Measurements from ENCODE around the gene DHX57. TPM values are rescaled to one million over a fixed set of nuclear protein-coding genes. Genes with fewer than 3 reads are reported as not detected.

DHX57 gene
- total and polyA plus RNA-seq, 2 donors (not counting 3 experiments of a cell fraction or from before 2014, with no cell fraction given) = 8.7 to 28.2 TPM

DNA sequence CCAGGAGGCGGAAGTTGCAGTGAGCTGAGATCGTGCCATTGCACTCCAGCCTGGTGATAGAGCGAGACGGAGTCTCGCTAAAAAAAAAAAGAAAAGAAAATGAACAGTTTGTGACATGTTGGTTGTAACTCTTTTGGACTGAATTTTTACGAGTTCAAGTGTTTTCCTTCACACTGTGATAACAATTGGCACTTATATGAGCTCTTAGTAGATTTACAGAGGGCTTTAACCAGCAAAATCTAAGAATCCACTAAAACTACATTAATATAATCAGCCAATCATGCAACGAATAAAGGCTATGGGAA lies 99.9 kb downstream of the DHX57 start:
- Histone ChIP-seq H3K4me2 (ENCODE audit: insufficient read depth, low read length) (no peak overlapping the region), H3K9me1 (replicated peaks; ENCODE audit: control insufficient read depth, extremely low read depth, insufficient read depth, low read length) (no peaks in the 10 kb centered on the region), H3K4me3 (replicated peaks in 1 of 3; ENCODE audit: insufficient read depth in 1 of 3, low read depth in 1 of 3, low read length in 3 of 3) (no peak overlapping the region), H3K79me2 (ENCODE audit: control insufficient read depth, insufficient read depth, low read length) (peaks cover 5% of the 10 kb centered on the region), H3K9ac (replicated peaks; ENCODE audit: extremely low read depth, insufficient read depth, low read length) (no peak overlapping the region), H4K20me1 (replicated peaks; ENCODE audit: control insufficient read depth, extremely low read depth, insufficient read depth, low read length) (no peaks in the 10 kb centered on the region), H2AFZ (ENCODE audit: low read depth, low read length) (no peak overlapping the region), H3K36me3 (ENCODE audit: control insufficient read depth in 2 of 2, extremely low read depth in 1 of 2, insufficient read depth in 2 of 2, low read length in 2 of 2) (no peaks in the 10 kb centered on the region), H3K4me1 (ENCODE audit: control insufficient read depth, extremely low read depth, insufficient read depth, low read length) (peaks cover 9% of the 10 kb centered on the region), H3K27me3 (ENCODE audit: control insufficient read depth in 2 of 2, insufficient read depth in 2 of 2, low read length in 2 of 2) (peaks cover 3 to 4% of the 10 kb centered on the region in 2 experiments), H3K27ac (ENCODE audit: insufficient read depth, low read depth, low read length) (no peak overlapping the region), H3K9me3 (replicated peaks; ENCODE audit: control insufficient read depth, insufficient read depth, low read length) (no peaks in the 10 kb centered on the region)
- BruUV-seq (replicated peaks) = no TSS peak
- intact Hi-C loops (cut with micrococcal nuclease) (no loop called here), dilution Hi-C loops (cut with MboI; ENCODE audit: extremely low pct_ligation_motif_present, low sequenced_read_pairs) (no loop called here)
- ChIA-PET POLR2A (interaction anchor here (1.6 kb wide), 1 partner anchor 25 kb away, joined by 11 read pairs; the partner anchor contains the start of gene SRSF7), CTCF (interaction anchor here (1.1 kb wide), 1 partner anchor 194 kb away, joined by 3 read pairs; no protein-coding TSS in a partner anchor)
- FAIRE-seq (no peak), DNase-seq (ENCODE audit: low read depth, low spot score) (no peak)
- TF ChIP-seq MYC (IDR thresholded peaks at IDR 0.05; ENCODE audit: low read depth, low read length) = no peak
- TF ChIP-seq, protein P1, sequence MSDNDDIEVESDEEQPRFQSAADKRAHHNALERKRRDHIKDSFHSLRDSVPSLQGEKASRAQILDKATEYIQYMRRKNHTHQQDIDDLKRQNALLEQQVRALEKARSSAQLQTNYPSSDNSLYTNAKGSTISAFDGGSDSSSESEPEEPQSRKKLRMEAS (IDR thresholded peaks at IDR 0.05; ENCODE audit: insufficient read depth, insufficient read length) = no peak

DNA sequence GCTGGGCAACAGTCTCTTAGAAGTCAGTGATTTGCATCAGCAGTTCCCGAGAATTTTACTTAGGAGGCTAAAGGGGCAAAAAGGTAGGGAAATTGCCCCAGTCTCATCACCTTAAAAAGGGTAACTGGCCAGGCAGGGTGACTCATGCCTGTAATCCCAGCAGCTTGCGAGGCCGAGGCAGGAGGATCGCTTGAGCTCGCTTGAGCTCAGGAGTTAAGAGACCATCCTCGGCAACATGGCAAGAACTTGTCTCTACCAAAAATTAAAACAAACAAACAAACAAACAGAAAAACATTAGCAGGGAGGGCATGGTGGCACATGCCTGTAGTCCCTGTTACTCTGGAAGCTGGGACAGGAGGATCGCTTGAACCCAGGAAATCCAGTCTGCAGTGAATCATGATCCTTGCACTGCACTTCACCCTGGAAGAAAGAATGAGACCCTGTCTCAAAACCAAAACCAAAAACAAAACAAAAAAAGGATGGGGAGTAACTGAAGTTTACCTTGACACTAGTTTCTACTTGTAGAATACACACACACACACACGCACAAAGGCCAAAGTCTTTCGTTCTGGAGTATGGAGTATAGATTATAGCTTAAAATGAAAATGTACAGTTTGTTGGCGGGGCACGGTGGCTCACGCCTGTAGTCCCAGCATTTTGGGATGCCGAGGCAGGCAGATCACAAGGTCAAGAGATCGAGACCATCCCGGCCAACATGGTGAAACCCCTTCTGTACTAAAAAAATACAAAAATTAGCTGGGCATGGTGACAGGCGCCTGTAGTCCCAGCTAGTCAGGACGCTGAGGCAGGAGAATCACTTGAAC lies 100.4 kb downstream of the DHX57 start:
- Histone ChIP-seq H3K9ac (replicated peaks; ENCODE audit: extremely low read depth, insufficient read depth, low read length) (no peak overlapping the region), H3K4me3 (replicated peaks in 1 of 3; ENCODE audit: insufficient read depth in 1 of 3, low read depth in 1 of 3, low read length in 3 of 3) (no peak overlapping the region), H3K27ac (ENCODE audit: insufficient read depth, low read depth, low read length) (no peak overlapping the region), H3K4me1 (ENCODE audit: control insufficient read depth, extremely low read depth, insufficient read depth, low read length) (peaks cover 9% of the 10 kb centered on the region), H4K20me1 (replicated peaks; ENCODE audit: control insufficient read depth, extremely low read depth, insufficient read depth, low read length) (no peaks in the 10 kb centered on the region), H3K9me1 (replicated peaks; ENCODE audit: control insufficient read depth, extremely low read depth, insufficient read depth, low read length) (no peaks in the 10 kb centered on the region), H3K36me3 (ENCODE audit: control insufficient read depth in 2 of 2, extremely low read depth in 1 of 2, insufficient read depth in 2 of 2, low read length in 2 of 2) (no peaks in the 10 kb centered on the region), H3K79me2 (ENCODE audit: control insufficient read depth, insufficient read depth, low read length) (peaks cover 5% of the 10 kb centered on the region), H2AFZ (ENCODE audit: low read depth, low read length) (no peak overlapping the region), H3K9me3 (replicated peaks; ENCODE audit: control insufficient read depth, insufficient read depth, low read length) (no peaks in the 10 kb centered on the region), H3K4me2 (ENCODE audit: insufficient read depth, low read length) (no peak overlapping the region), H3K27me3 (ENCODE audit: control insufficient read depth in 2 of 2, insufficient read depth in 2 of 2, low read length in 2 of 2) (peaks cover 3 to 4% of the 10 kb centered on the region in 2 experiments)
- FAIRE-seq (no peak), DNase-seq (ENCODE audit: low read depth, low spot score) (no peak)
- CTCF ChIA-PET = interaction anchor here (1.1 kb wide), 1 partner anchor 194 kb away, joined by 3 read pairs; no protein-coding TSS in a partner anchor
- TF ChIP-seq FOS (IDR thresholded peaks at IDR 0.05; ENCODE audit: borderline replicate concordance, insufficient read depth, low read length) (no peak), JUN (IDR thresholded peaks at IDR 0.05; ENCODE audit: borderline replicate concordance, insufficient read depth, insufficient read length, low read depth) (no peak), POLR2AphosphoS5 (IDR thresholded peaks at IDR 0.05; ENCODE audit: insufficient read depth, low read depth, low read length) (no peak), MYC (IDR thresholded peaks at IDR 0.05; ENCODE audit: low read depth, low read length) (no peak), GATA2 (IDR thresholded peaks at IDR 0.05; ENCODE audit: insufficient read depth, insufficient read length, low read depth, low read length) (no peak), POLR2A (IDR thresholded peaks at IDR 0.05; ENCODE audit: low read depth, low read length) (no peak), EZH2 (IDR thresholded peaks at IDR 0.05; ENCODE audit: borderline replicate concordance, low read depth, low read length, severe bottlenecking) (no peak)
- TF ChIP-seq, protein P2, sequence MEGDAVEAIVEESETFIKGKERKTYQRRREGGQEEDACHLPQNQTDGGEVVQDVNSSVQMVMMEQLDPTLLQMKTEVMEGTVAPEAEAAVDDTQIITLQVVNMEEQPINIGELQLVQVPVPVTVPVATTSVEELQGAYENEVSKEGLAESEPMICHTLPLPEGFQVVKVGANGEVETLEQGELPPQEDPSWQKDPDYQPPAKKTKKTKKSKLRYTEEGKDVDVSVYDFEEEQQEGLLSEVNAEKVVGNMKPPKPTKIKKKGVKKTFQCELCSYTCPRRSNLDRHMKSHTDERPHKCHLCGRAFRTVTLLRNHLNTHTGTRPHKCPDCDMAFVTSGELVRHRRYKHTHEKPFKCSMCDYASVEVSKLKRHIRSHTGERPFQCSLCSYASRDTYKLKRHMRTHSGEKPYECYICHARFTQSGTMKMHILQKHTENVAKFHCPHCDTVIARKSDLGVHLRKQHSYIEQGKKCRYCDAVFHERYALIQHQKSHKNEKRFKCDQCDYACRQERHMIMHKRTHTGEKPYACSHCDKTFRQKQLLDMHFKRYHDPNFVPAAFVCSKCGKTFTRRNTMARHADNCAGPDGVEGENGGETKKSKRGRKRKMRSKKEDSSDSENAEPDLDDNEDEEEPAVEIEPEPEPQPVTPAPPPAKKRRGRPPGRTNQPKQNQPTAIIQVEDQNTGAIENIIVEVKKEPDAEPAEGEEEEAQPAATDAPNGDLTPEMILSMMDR (IDR thresholded peaks at IDR 0.05; ENCODE audit: extremely low read depth in 1 of 2, insufficient read depth in 1 of 2, low read depth in 1 of 2, low read length in 2 of 2) = no peak
- TF ChIP-seq, protein P1 (IDR thresholded peaks at IDR 0.05; ENCODE audit: insufficient read depth, insufficient read length) = no peak
- dilution Hi-C loops (cut with MboI; ENCODE audit: extremely low pct_ligation_motif_present, low sequenced_read_pairs) (no loop called here), intact Hi-C loops (cut with micrococcal nuclease) (no loop called here)
- BruUV-seq (replicated peaks) = no TSS peak
- POLR2A ChIA-PET = interaction anchor here (1.6 kb wide), 1 partner anchor 24 kb away, joined by 11 read pairs; the partner anchor contains the start of gene SRSF7
